GM06990 (cell line): ENCODE data around the gene TMEM252.

Source experiments
- DNase-seq: peaks from one replicate; pipeline ENCODE4 v3.0.0-alpha.2; 2011; ENCODE audit not compliant: insufficient read length; ENCODE audit errors: extremely low read depth
- H3K27me3 ChIP-seq: replicated peaks from 2 replicates; pipeline ENCODE4 v1.6.0; 2011; ENCODE audit warnings: low read length; ENCODE audit not compliant: control insufficient read depth, insufficient read depth
- H3K36me3 ChIP-seq: 2 replicates; pipeline ENCODE4 v1.5.1; 2011; ENCODE audit warnings: low read length; ENCODE audit not compliant: control insufficient read depth, insufficient read depth
- H3K4me3 ChIP-seq: replicated peaks from 2 replicates; pipeline ENCODE4 v1.5.1; 2011; ENCODE audit warnings: low read depth, mild to moderate bottlenecking, control low read depth, low read length
- CTCF ChIP-seq: IDR thresholded peaks from 2 replicates; pipeline ENCODE4 v1.5.1; 2011; ENCODE audit warnings: low read length, control low read depth, mild to moderate bottlenecking, inconsistent platforms; ENCODE audit not compliant: insufficient read depth, poor library complexity, severe bottlenecking

The TMEM252 gene

DNA sequence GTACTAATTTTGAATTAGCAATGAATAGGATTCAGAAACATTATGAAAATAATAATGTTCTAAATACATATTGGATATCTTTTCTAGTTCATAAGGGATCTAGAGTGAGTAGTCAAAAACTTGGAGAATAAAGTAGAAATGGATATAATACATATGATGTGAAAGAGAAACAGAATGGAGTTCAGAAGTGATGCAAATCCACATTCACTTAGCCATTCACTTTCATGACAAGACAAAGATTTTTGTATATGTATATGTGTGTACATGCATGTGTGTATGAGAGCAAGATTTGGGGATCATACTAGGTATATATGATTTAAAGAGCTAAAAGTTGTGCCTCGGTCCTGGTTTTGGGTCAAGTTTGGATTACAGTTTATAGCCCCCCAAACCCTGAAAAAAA, 34.1 kb downstream of the TMEM252 start:
- TF ChIP-seq CTCF = no peak

GRCh38 chr9:68505681-68506409, 34.8 kb downstream of the TMEM252 start:
- Histone ChIP-seq H3K4me3 (no peak overlapping the region), H3K36me3 (no peaks in the 10 kb centered on the region), H3K27me3 (no peaks in the 10 kb centered on the region; the same call in 1 of the 2 replicates)
- no peak for DNase-seq
- TF ChIP-seq CTCF = no peak

More for the DNA sequence above, 34.1 kb downstream of the TMEM252 start:
- no peak for DNase-seq
- Histone ChIP-seq H3K4me3 (no peak overlapping the region), H3K27me3 (no peaks in the 10 kb centered on the region; the same call in 1 of the 2 replicates), H3K36me3 (no peaks in the 10 kb centered on the region)

- DNase-seq = no peak
- no peaks in the 10 kb centered on the region for H3K27me3 ChIP-seq
- no peak for TF ChIP-seq CTCF
- H3K4me3 ChIP-seq = no peak overlapping the region
- no peaks in the 10 kb centered on the region for H3K36me3 ChIP-seq
Observed at GRCh38 chr9:68502279-68502678, 38.4 kb downstream of the TMEM252 start.

GRCh38 chr9:68500457-68501381, 40.0 kb downstream of the TMEM252 start:
- TF ChIP-seq CTCF = no peak
- no peak for DNase-seq
- H3K36me3 ChIP-seq = no peaks in the 10 kb centered on the region
- H3K4me3 ChIP-seq = no peak overlapping the region
- H3K27me3 ChIP-seq = no peaks in the 10 kb centered on the region

GRCh38 chr9:68498816-68499215, 41.9 kb downstream of the TMEM252 start:
- Histone ChIP-seq H3K27me3 (no peaks in the 10 kb centered on the region), H3K4me3 (no peak overlapping the region), H3K36me3 (no peaks in the 10 kb centered on the region)
- DNase-seq = no peak
- TF ChIP-seq CTCF = no peak
